ENCODE measurements around the gene ST3GAL3. TPM values are rescaled to one million over a fixed set of nuclear protein-coding genes. Genes with fewer than 3 reads are reported as not detected.
A peak's percentile ranks its signal among the peaks of the same experiment; 100 is the strongest.

The ST3GAL3 gene
- total RNA-seq, 4 donors from 2014 or later, result 32.2 to 57.4 (median 38.3) TPM

DNA sequence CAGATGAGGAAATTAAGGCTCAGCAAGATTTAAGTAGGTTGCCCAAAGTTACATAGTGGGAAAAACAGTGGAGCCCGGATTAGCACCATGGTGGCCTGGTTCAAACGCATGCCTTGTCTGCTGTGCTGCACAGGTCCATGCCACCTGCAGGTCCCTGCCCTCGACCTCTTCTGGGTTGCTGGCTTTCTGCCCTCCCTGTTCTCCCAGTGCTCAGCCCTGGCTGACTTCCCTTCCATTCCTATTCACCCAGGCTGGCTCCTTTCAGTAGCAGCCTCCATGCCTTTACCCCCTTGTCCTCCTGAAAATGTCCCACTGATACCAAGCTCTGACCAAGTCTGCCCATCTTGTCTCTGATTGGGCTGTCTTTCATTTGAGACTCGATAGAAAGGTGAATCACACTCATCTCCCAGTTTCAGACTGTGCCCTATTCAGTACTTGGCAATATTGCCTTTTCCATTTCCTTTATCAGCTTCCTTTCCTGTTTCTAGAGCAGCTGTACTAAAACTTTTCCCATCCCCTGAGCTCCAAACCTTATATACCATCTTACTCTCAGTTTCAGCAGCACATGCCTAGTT lies 75.8 kb downstream of the ST3GAL3 start:
- ATAC-seq (peak; percentile 12 to 26), DNase-seq (peak in 1 of 2 donors; percentile 47)
- Histone ChIP-seq H3K27ac (peak overlapping the region; percentile 82 to 88 (median 85)), H3K4me3 (no peak overlapping the region), H3K27me3 (no peaks in the 10 kb centered on the region), H3K9me3 (no peaks in the 10 kb centered on the region), H3K36me3 (no peaks in the 10 kb centered on the region), H3K4me1 (peaks cover 38 to 50% of the 10 kb centered on the region in 2 donors)
- TF ChIP-seq, protein P1, sequence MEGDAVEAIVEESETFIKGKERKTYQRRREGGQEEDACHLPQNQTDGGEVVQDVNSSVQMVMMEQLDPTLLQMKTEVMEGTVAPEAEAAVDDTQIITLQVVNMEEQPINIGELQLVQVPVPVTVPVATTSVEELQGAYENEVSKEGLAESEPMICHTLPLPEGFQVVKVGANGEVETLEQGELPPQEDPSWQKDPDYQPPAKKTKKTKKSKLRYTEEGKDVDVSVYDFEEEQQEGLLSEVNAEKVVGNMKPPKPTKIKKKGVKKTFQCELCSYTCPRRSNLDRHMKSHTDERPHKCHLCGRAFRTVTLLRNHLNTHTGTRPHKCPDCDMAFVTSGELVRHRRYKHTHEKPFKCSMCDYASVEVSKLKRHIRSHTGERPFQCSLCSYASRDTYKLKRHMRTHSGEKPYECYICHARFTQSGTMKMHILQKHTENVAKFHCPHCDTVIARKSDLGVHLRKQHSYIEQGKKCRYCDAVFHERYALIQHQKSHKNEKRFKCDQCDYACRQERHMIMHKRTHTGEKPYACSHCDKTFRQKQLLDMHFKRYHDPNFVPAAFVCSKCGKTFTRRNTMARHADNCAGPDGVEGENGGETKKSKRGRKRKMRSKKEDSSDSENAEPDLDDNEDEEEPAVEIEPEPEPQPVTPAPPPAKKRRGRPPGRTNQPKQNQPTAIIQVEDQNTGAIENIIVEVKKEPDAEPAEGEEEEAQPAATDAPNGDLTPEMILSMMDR (IDR thresholded peaks at IDR 0.05 in 4 of 5, conservative IDR thresholded peaks at IDR 0.05 in 1 of 5), result no peak
- no peak for TF ChIP-seq POLR2A (IDR thresholded peaks at IDR 0.05)
- intact Hi-C loops (cut with DNase I; ENCODE audit: low total_unique reads), result loop anchor here (2.0 kb wide), 1 partner anchor 164 kb away; the partner anchor contains the start of gene IPO13
- in situ Hi-C loops (cut with MboI; ENCODE audit: low sequenced_read_pairs in 4 of 4), result no loop called here

DNA sequence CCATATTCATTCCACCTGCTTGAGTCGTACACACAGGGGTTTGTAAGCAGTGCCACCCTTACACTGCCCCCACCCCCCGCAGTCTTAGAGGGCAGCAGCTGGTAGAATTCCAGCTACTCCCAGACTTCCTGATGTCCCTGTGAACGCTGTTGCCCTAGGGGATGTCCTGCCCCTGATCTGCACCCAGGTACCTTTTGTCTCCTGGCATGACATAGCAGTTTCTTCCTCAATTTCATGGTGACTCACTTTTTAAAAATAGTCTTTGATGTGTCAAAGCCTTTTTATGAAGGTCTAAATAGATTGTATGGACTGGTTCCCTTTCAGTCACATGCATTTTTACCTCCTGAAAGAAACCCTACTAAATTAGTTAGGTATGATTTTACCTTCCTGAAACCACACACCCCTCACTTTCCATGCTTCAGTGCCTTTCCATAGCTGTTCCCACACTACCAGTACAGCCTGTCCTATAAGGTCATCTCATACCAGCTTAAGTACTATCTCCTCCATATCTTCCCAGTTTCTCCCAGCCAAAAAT lies 76.4 kb downstream of the ST3GAL3 start:
- in situ Hi-C loops (cut with MboI; ENCODE audit: low sequenced_read_pairs in 4 of 4) (no loop called here), intact Hi-C loops (cut with DNase I; ENCODE audit: low total_unique reads) (loop anchor here (2.0 kb wide), 1 partner anchor 163 kb away; the partner anchor contains the start of gene IPO13)
- no peaks in the 10 kb centered on the region for H3K27me3 ChIP-seq
- ATAC-seq (peak; percentile 88 to 93), DNase-seq (peak; percentile 50 to 75)
- peaks cover 38 to 50% of the 10 kb centered on the region in 2 donors for H3K4me1 ChIP-seq
- TF ChIP-seq, protein P1 (IDR thresholded peaks at IDR 0.05 in 4 of 5, conservative IDR thresholded peaks at IDR 0.05 in 1 of 5), result no peak
- peak in 1 of 2 donors; percentile 9 for TF ChIP-seq POLR2A (IDR thresholded peaks at IDR 0.05)
- H3K27ac ChIP-seq, result peak overlapping the region; percentile 82 to 88 (median 85)
- H3K36me3 ChIP-seq, result no peaks in the 10 kb centered on the region
- H3K9me3 ChIP-seq, result no peaks in the 10 kb centered on the region
- no peak overlapping the region for H3K4me3 ChIP-seq

DNA sequence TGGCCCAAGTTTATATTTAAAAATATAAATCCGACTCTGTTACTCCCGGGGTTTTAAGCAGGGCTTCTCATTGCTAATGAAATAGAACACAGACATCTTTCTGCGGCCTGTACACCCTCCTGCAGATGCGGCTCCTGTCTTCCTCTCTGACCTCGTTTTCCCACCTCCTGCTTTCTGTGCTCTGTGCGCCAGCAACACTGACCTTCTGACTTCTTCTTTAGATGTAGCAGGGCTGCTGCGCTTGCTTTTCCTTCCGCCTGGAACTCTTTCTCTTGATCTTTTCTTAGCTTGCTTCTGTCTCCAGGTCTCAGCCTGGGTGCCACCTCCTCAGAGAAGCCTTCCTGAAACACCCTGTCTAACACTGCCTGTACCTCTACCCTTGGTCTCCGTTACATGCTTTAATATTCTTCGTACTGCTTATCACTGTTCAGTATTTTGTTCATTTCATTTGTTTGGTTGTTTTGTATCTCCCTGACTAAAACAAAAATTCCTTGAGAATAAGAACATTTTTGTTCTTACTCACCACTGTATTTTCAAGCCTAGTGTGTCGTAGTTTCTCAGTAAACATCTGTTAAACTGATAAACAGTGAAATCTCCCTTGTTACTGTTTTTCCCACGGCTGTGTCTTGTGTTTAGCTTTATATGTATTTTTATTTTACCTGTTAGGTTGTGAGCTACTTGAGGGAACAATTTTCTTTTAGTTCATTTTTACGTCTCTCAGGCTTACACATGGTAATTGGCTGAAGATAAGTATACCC lies 79.0 kb downstream of the ST3GAL3 start:
- Histone ChIP-seq H3K4me3 (no peak overlapping the region), H3K9me3 (no peaks in the 10 kb centered on the region), H3K27me3 (no peaks in the 10 kb centered on the region), H3K36me3 (no peaks in the 10 kb centered on the region), H3K4me1 (peaks cover 38 to 48% of the 10 kb centered on the region in 2 donors), H3K27ac (peak overlapping the region; percentile 70 to 88 (median 85))
- intact Hi-C loops (cut with DNase I; ENCODE audit: low total_unique reads), result loop anchor here (2.0 to 5.0 kb wide), 2 partner anchors 36 to 96 kb away; no protein-coding TSS in a partner anchor
- no peak for TF ChIP-seq POLR2A (IDR thresholded peaks at IDR 0.05)
- TF ChIP-seq, protein P1 (IDR thresholded peaks at IDR 0.05 in 4 of 5, conservative IDR thresholded peaks at IDR 0.05 in 1 of 5), result no peak
- in situ Hi-C loops (cut with MboI; ENCODE audit: low sequenced_read_pairs in 4 of 4), result no loop called here
- DNase-seq (no peak), ATAC-seq (no peak)

DNA sequence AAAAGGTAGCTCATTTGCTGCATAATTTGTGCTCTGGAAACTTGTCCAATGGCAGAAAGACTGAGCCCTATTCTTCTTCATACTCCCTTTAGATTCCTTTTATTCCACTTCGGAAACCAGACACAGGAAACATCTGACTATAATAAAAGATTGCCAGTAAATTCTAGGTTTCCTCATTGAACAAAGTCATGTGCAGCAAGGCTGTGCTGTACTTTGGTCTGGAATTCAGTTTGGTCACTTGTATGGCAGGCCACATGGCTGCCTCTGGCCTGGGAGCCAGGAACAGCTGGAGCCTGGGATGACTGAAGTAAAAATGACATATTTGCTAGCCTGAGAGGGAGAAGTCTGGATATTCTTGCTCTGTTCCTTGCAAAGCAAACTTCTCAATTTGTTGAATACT lies 79.6 kb downstream of the ST3GAL3 start:
- Histone ChIP-seq H3K27ac (peak overlapping the region; percentile 70 to 88 (median 85)), H3K27me3 (no peaks in the 10 kb centered on the region), H3K4me3 (no peak overlapping the region), H3K36me3 (no peaks in the 10 kb centered on the region), H3K4me1 (peaks cover 38 to 44% of the 10 kb centered on the region in 2 donors), H3K9me3 (no peaks in the 10 kb centered on the region)
- ATAC-seq (peak; percentile 55 to 77), DNase-seq (peak; percentile 59 to 69)
- intact Hi-C loops (cut with DNase I; ENCODE audit: low total_unique reads), result loop anchor here (2.0 to 5.0 kb wide), 2 partner anchors 36 to 95 kb away; no protein-coding TSS in a partner anchor
- TF ChIP-seq POLR2A (IDR thresholded peaks at IDR 0.05), result no peak
- TF ChIP-seq, protein P1 (IDR thresholded peaks at IDR 0.05 in 4 of 5, conservative IDR thresholded peaks at IDR 0.05 in 1 of 5), result no peak
- in situ Hi-C loops (cut with MboI; ENCODE audit: low sequenced_read_pairs in 4 of 4), result no loop called here
